A549 (cell line): Measurements from ENCODE around the gene HES1. TPM values are rescaled to one million over a fixed set of nuclear protein-coding genes. Genes with fewer than 3 reads are reported as not detected.
"Not testable (repeated sequence)": the region's sequence is repeated elsewhere in the genome, so short reads cannot be mapped to it uniquely, and the experiment has no call there.

Source experiments
- ATAC-seq, 2 experiments: fragments of 200-7000 bp in 1 of 2; fragments of >200 bp in 1 of 2; cut with Nextera tagmentation in 1 of 2; cut with Tn5 transposase in 1 of 2; 3 replicates each; pipeline versions ENCODE4 v1.8.0 to v1.9.1; 2018 to 2020; ENCODE audit warnings: mild to moderate bottlenecking in 1 of 2, moderate library complexity in 1 of 2
- CTCF ChIA-PET: fragments of 300-600 bp; sonication (Branson Sonifier 250); formaldehyde crosslinking; extraction: SDS; loops from one replicate; lab custom pipeline; 2021; ENCODE audit warnings: antibody characterized with exemption, inconsistent platforms; lab: Yijun Ruan, JAX
- POLR2A ChIA-PET: fragments of 350-600 bp; formaldehyde crosslinking; extraction: SDS; loops from one replicate; lab custom pipeline; 2021; ENCODE audit warnings: antibody characterized with exemption, inconsistent platforms; lab: Yijun Ruan, JAX
- DNase-seq, 2 experiments: peaks; one replicate each; pipeline versions ENCODE4 v3.0.0 to v3.0.0-alpha.2; 2011 to 2016; ENCODE audit warnings: low read depth in 1 of 2, low spot score in 1 of 2
- FAIRE-seq: peaks from 2 replicates; lab custom pipeline; 2011; peaks lifted over from hg19 to GRCh38; lab: Jason Lieb, UNC
- H3K27ac ChIP-seq, 2 experiments: fragments of >200 bp; sonication (Bioruptor Twin); formaldehyde crosslinking; 3 replicates each; pipeline ENCODE4 v1.5.1; 2016 to 2017
- H3K4me1 ChIP-seq: fragments of >200 bp; sonication (Bioruptor Twin); formaldehyde crosslinking; 3 replicates; pipeline ENCODE4 v1.6.1; 2016
- H3K4me2 ChIP-seq: fragments of >200 bp; sonication (Bioruptor Twin); formaldehyde crosslinking; 3 replicates; pipeline ENCODE4 v1.6.1; 2016
- H3K4me3 ChIP-seq: fragments of >200 bp; sonication (Bioruptor Twin); formaldehyde crosslinking; 3 replicates; pipeline ENCODE4 v1.5.1; 2016
- H3K9me3 ChIP-seq: fragments of >200 bp; sonication (Bioruptor Twin); formaldehyde crosslinking; 3 replicates; pipeline ENCODE4 v1.6.1; 2016
- CBX2 ChIP-seq: fragments of 200-600 bp; sonication (generic); IDR thresholded peaks from 2 replicates; pipeline ENCODE4 v1.6.1; 2016; ENCODE audit warnings: low read depth, mild to moderate bottlenecking, borderline replicate concordance
- CEBPB ChIP-seq, 2 experiments: fragments of >200 bp in 1 of 2; sonication (Bioruptor Twin) in 1 of 2; formaldehyde crosslinking in 1 of 2; IDR thresholded peaks; 2 replicates each; pipeline ENCODE4 v1.6.1; 2012 to 2016
- EHMT2 ChIP-seq: fragments of 200-600 bp; sonication (generic); IDR thresholded peaks from 2 replicates; pipeline ENCODE4 v1.6.1; 2016; ENCODE audit warnings: antibody characterized with exemption, low read depth, mild to moderate bottlenecking, moderate library complexity
- EP300 ChIP-seq, 2 experiments: fragments of >200 bp; sonication (Bioruptor Twin); formaldehyde crosslinking; IDR thresholded peaks; 2 replicates in 1 of 2; 3 replicates in 1 of 2; pipeline ENCODE4 v1.6.1; 2016 to 2017
- ESRRA ChIP-seq: fragments of 150-350 bp; IDR thresholded peaks from 2 replicates; pipeline ENCODE4 v1.6.1; 2014; ENCODE audit warnings: mild to moderate bottlenecking, low read length, borderline replicate concordance
- FOSL2 ChIP-seq, 2 experiments: fragments of 450-650 bp in 1 of 2; fragments of >200 bp in 1 of 2; sonication (Bioruptor Twin) in 1 of 2; formaldehyde crosslinking; IDR thresholded peaks; 2 replicates each; pipeline versions ENCODE4 v1.5.0 to v1.6.1; 2016 to 2020; ENCODE audit warnings: mild to moderate bottlenecking in 1 of 2, moderate library complexity in 1 of 2
- GATA3 ChIP-seq: IDR thresholded peaks from 2 replicates; pipeline ENCODE4 v1.6.1; 2012; ENCODE audit warnings: borderline replicate concordance
- HOXA7 ChIP-seq: fragments of 250-450 bp; sonication (Bioruptor Pico); IDR thresholded peaks from 2 replicates; pipeline ENCODE4 v1.5.0; 2020; ENCODE audit warnings: mild to moderate bottlenecking, moderate library complexity
- NR3C1 ChIP-seq: fragments of >200 bp; sonication (Bioruptor Twin); formaldehyde crosslinking; IDR thresholded peaks from 3 replicates; pipeline ENCODE4 v1.6.1; 2017
- PHF8 ChIP-seq: fragments of 200-600 bp; sonication (generic); IDR thresholded peaks from 2 replicates; pipeline ENCODE4 v1.6.1; 2016; ENCODE audit warnings: low read depth, mild to moderate bottlenecking, antibody characterized with exemption, moderate library complexity, borderline replicate concordance
- POLR2A ChIP-seq: IDR thresholded peaks from 2 replicates; pipeline ENCODE4 v1.6.1; 2012; ENCODE audit warnings: mild to moderate bottlenecking, low read length
- POLR2AphosphoS2 ChIP-seq: conservative IDR thresholded peaks from 2 replicates; pipeline ENCODE4 v1.6.1; 2012; ENCODE audit warnings: low read length, improper control_type of control experiment, inconsistent platforms
- WGBS: methylation state at CpG from one replicate; pipeline ENCODE4 v1.1.6; 2017; ENCODE audit errors: missing lambda C conversion rate; 5-methylcytosine and 5-hydroxymethylcytosine counted together
- polyA plus RNA-seq, 4 experiments: library from polyadenylated mRNA; depleted of rRNA in 3 of 4; stranded (reverse); fragments of >200 nt; fragmentation: RNase III in 1 of 4; extraction: RNeasy Plus Mini Kit Qiagen cat#74134 plus additional on column Dnase treatment in 1 of 4; gene quantifications; 2 replicates in 3 of 4; 3 replicates in 1 of 4; pipeline ENCODE4 v1.2.3, GENCODE V29; 2011 to 2017
- TF ChIP-seq, protein P1 (sequence below): IDR thresholded peaks from 2 replicates; pipeline ENCODE4 v1.6.1; 2012
- TF ChIP-seq, protein P2 (sequence below): fragments of >200 bp; sonication (Bioruptor Twin); formaldehyde crosslinking; IDR thresholded peaks from 3 replicates; pipeline ENCODE4 v1.6.1; 2016
- TF ChIP-seq, protein P3 (sequence below): IDR thresholded peaks from 2 replicates; pipeline ENCODE4 v1.6.1; 2012; ENCODE audit warnings: low read depth, borderline replicate concordance
- TF ChIP-seq, protein P4 (sequence below): IDR thresholded peaks from 2 replicates; pipeline ENCODE4 v1.6.1; 2012

Gene HES1
- polyA plus RNA-seq, 2 of the 4 experiments (the other 2 are of a cell fraction): 8.3 to 66.6 TPM

DNA sequence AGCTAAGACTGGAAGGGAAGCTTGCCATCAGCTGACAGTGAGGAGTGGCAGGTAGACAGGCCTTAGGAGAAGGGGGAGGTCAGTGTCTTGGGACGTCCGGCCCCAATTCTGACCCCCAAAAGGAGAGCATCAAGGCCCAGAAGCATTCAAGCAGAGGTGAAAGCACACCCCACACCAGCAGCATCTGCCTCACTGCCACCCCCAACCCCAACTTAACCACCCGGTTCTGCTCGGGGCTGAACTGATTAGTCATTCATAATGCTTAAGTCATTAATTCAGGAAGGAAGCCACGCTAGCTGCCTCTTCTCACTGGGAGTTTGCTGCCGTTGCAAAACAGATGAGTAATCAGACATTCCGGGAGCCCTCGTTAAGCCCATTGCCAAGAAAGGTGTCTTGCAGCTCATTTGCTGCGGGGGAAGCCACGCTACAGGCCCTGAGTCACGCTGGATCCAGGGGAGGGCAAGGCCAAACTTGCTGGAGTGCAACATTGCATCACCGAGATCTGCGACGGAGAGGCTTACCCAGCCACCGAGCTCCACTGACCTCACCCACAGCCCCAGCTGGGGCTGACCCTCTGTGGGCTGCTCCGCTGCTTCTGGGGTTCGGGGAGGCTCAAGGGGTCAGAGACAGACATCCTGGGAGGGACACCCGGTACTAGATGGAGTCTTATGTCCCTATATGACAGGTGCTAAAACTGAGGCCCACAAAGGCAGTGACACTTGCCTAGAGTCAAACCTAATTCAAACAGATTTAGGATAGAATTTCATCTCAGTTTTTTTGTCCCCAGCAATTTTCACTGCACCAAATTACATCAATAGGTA lies 46.4 kb upstream of the HES1 start (continued):
- TF ChIP-seq EHMT2 (no peak), EP300 (IDR thresholded peaks at IDR 0.05) (peak; percentile 85 to 87), GATA3 (peak; percentile 85), POLR2AphosphoS2 (no peak), POLR2A (no peak)
- TF ChIP-seq, protein P1, sequence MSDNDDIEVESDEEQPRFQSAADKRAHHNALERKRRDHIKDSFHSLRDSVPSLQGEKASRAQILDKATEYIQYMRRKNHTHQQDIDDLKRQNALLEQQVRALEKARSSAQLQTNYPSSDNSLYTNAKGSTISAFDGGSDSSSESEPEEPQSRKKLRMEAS: peak; percentile 93
- TF ChIP-seq, protein P2, sequence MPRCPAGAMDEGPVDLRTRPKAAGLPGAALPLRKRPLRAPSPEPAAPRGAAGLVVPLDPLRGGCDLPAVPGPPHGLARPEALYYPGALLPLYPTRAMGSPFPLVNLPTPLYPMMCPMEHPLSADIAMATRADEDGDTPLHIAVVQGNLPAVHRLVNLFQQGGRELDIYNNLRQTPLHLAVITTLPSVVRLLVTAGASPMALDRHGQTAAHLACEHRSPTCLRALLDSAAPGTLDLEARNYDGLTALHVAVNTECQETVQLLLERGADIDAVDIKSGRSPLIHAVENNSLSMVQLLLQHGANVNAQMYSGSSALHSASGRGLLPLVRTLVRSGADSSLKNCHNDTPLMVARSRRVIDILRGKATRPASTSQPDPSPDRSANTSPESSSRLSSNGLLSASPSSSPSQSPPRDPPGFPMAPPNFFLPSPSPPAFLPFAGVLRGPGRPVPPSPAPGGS: 0 out of 3 replicates have a peak, but pooled peaks have one; percentile 43
- TF ChIP-seq, protein P3, sequence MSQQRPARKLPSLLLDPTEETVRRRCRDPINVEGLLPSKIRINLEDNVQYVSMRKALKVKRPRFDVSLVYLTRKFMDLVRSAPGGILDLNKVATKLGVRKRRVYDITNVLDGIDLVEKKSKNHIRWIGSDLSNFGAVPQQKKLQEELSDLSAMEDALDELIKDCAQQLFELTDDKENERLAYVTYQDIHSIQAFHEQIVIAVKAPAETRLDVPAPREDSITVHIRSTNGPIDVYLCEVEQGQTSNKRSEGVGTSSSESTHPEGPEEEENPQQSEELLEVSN: peak; percentile 56; the same call in 1 of the 2 replicates

DNA sequence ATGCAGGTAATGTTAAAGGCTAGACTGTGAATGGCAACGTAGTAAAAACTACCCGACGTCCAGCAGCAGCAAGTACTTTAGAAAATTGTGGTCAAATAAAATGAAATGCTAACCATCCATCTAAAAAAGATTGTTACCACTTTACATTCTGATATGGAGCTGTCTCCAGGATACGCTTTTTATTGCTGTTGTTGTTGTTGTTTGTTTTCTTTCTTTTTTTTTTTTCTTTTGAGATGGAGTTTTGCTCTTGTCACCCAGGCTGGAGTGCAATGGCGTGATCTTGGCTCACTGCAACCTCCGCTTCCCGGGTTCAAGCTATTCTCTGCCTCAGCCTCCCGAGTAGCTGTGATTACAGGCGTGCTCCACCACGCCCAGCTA lies 45.8 kb upstream of the HES1 start:
- H3K27ac ChIP-seq: peak overlapping the region; percentile 83 to 91
- 96% methylated on average over 10 of the region's 10 CpGs for WGBS
- FAIRE-seq, ATAC-seq, DNase-seq, H3K9me3 ChIP-seq, H3K4me3 ChIP-seq: not testable (repeated sequence)
- H3K4me1 ChIP-seq: peaks cover 41% of the 10 kb centered on the region
- peak overlapping the region; percentile 63 for H3K4me2 ChIP-seq
- ChIA-PET CTCF (interaction anchor here (0.6 to 1.7 kb wide), 4 partner anchors 13 to 359 kb away, joined by 3 to 7 read pairs (median 4); no protein-coding TSS in a partner anchor), POLR2A (interaction anchor here (1.5 kb wide), 2 partner anchors 44 to 87 kb away, joined by 7 to 17 read pairs; no protein-coding TSS in a partner anchor)

DNA sequence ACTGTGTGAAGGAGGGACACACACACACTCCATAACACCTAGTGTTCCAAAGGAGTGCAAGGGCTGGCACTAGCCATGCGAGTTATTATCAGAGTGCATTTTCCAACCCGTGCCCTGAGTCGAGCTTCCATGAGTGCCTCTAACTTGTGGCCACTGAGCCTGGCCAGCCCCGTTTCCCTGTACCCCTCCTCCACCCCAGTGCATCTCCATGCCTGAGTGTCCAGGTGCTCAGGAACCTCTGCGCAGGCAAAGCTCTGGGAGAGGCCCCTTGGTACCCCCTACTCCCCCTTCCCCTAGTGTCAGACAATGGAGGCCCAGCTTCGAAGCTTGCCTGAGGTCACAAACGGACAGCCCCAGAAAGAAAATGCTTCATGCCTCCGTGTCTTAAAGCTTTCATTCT lies 45.2 kb upstream of the HES1 start:
- POLR2A ChIA-PET: interaction anchor here (0.9 to 1.0 kb wide), 2 partner anchors 46 to 51 kb away, joined by 3 read pairs; partner anchors contain the start of gene HES1
- Histone ChIP-seq H3K4me3 (no peak overlapping the region), H3K4me1 (peaks cover 41% of the 10 kb centered on the region), H3K4me2 (peak overlapping the region; percentile 63), H3K9me3 (no peaks in the 10 kb centered on the region), H3K27ac (peak overlapping the region; percentile 83 to 91)
- ATAC-seq: no peak
- FAIRE-seq: no peak
- TF ChIP-seq, protein P2: no peak
- TF ChIP-seq HOXA7 (CRISPR knock-in tag) (no peak), ESRRA (no peak), NR3C1 (no peak), CBX2 (no peak)
- TF ChIP-seq, protein P4, sequence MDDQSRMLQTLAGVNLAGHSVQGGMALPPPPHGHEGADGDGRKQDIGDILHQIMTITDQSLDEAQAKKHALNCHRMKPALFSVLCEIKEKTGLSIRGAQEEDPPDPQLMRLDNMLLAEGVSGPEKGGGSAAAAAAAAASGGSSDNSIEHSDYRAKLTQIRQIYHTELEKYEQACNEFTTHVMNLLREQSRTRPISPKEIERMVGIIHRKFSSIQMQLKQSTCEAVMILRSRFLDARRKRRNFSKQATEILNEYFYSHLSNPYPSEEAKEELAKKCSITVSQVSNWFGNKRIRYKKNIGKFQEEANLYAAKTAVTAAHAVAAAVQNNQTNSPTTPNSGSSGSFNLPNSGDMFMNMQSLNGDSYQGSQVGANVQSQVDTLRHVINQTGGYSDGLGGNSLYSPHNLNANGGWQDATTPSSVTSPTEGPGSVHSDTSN: no peak
- CTCF ChIA-PET: interaction anchor here (1.7 kb wide), 1 partner anchor 225 kb away, joined by 7 read pairs; no protein-coding TSS in a partner anchor
- WGBS: 94% methylated on average over 7 of the region's 8 CpGs
- DNase-seq: no peak

DNA sequence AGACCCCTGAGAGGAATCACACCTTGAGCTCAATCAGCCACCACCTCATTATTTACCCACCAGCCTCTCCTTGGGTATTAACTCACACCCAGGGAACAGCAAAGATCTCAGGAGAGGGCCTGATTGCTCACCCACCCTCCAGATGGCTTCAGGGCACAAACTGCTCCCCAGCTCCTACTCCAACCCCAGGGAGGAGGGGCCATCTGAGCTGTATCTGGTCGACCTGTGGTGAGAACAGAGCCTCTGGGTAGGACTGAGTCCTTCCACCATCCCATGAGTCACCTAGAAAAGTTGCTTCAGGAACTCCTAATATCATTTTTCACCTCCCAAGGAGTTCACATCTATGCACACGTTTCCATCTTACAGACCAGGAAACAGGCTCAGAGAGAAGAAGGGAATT lies 44.8 kb upstream of the HES1 start:
- no peak for FAIRE-seq
- peak; percentile 52 to 67 for ATAC-seq
- POLR2A ChIA-PET: interaction anchor here (0.9 to 1.0 kb wide), 2 partner anchors 45 to 50 kb away, joined by 3 read pairs; partner anchors contain the start of gene HES1
- CTCF ChIA-PET: interaction anchor here (0.5 to 1.7 kb wide), 2 partner anchors 45 to 225 kb away, joined by 3 to 7 read pairs; partner anchors contain the start of gene HES1
- peak; percentile 41 to 75 for DNase-seq
- H3K4me1 ChIP-seq: peaks cover 41% of the 10 kb centered on the region
- peak overlapping the region; percentile 63 for H3K4me2 ChIP-seq
- H3K4me3 ChIP-seq: no peak overlapping the region
- peak overlapping the region; percentile 83 to 91 for H3K27ac ChIP-seq
- H3K9me3 ChIP-seq: no peaks in the 10 kb centered on the region
- TF ChIP-seq CEBPB (IDR thresholded peaks at IDR 0.05): peak in 1 of 2 experiments; percentile 11; a peak in 1 of 4 replicates
- TF ChIP-seq EHMT2: no peak
- TF ChIP-seq FOSL2 (IDR thresholded peaks at IDR 0.05): no peak
- peak; percentile 54 for TF ChIP-seq FOSL2 (CRISPR knock-in tag; IDR thresholded peaks at IDR 0.05)
- no peak for TF ChIP-seq PHF8
- TF ChIP-seq, all 56 proteins: peak for 2
- 5% methylated on average over 2 of the region's 2 CpGs for WGBS

DNA sequence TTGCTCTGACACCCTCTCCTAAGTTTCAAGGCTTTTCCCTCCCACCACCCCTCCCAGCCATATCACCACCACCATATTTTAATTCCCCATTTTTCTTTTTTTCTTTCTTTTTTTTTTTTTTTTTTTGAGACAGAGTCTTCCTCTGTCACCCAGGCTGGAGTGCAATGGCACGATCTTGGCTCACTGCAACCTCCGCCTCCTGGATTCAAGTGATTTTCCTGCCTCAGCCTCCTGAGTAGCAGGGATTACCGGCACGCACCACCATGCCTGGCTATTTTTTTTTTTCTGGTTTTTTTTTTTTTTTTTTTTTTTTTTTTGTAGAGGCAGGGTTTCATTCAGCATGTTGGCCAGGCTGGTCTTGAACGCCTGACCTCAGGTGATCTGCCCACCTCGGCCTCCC lies 44.1 kb upstream of the HES1 start:
- peak overlapping the region; percentile 63; the same call in 1 of the 3 replicates for H3K4me2 ChIP-seq
- DNase-seq, H3K4me3 ChIP-seq, CTCF ChIA-PET, POLR2A ChIA-PET, H3K9me3 ChIP-seq, ATAC-seq, FAIRE-seq: not testable (repeated sequence)
- H3K27ac ChIP-seq: peak overlapping the region; percentile 83 to 91; a peak in 4 of 6 replicates
- H3K4me1 ChIP-seq: peaks cover 41% of the 10 kb centered on the region
- 80% methylated on average over 6 of the region's 6 CpGs for WGBS
